PC-9 (cell line): ENCODE measurements around the gene INPPL1. TPM values are rescaled to one million over a fixed set of nuclear protein-coding genes. Genes with fewer than 3 reads are reported as not detected.

Source experiments
- BruUV-seq: library from RNA; stranded (reverse); fragments of 400-500 nt; replicated peaks from 2 replicates; lab custom pipeline; 2021; lab: Mats Ljungman, UMichigan
- CTCF ChIA-PET: fragments of 300-600 bp; sonication (Branson Sonifier 250); formaldehyde crosslinking; loops from one replicate; lab custom pipeline; 2022; ENCODE audit warnings: antibody characterized with exemption; lab: Charles Lee
- POLR2A ChIA-PET: fragments of 300-600 bp; sonication (Branson Sonifier 250); formaldehyde crosslinking; loops from one replicate; lab custom pipeline; 2022; ENCODE audit warnings: antibody characterized with exemption; ENCODE audit not compliant: unreplicated experiment; lab: Charles Lee
- DNase-seq, 2 experiments: peaks; one replicate each; pipeline versions ENCODE4 v3.0.0 to v3.0.0-alpha.2; 2015 to 2022; ENCODE audit warnings: mixed read lengths in 1 of 2
- H2AFZ ChIP-seq: fragments of 200-600 bp; sonication (generic); 2 replicates; pipeline ENCODE4 v1.8.1; 2017; ENCODE audit warnings: antibody characterized with exemption
- H3F3A ChIP-seq: fragments of 200-600 bp; sonication (generic); 2 replicates; pipeline ENCODE4 v1.8.1; 2017; ENCODE audit warnings: antibody characterized with exemption, mild to moderate bottlenecking, low read depth; ENCODE audit not compliant: insufficient read depth
- H3K27ac ChIP-seq: fragments of 200-600 bp; sonication (generic); 2 replicates; pipeline ENCODE4 v1.6.1; 2016; ENCODE audit warnings: mixed run types
- H3K27me3 ChIP-seq: fragments of 200-600 bp; sonication (generic); 2 replicates; pipeline ENCODE4 v1.6.1; 2016; ENCODE audit warnings: low read depth, mixed run types; ENCODE audit not compliant: insufficient read depth
- H3K36me3 ChIP-seq: fragments of 200-600 bp; sonication (generic); 2 replicates; pipeline ENCODE4 v1.6.1; 2016; ENCODE audit warnings: low read depth, mixed run types
- H3K4me1 ChIP-seq: fragments of 200-600 bp; sonication (generic); replicated peaks from 2 replicates; pipeline ENCODE4 v1.6.1; 2016; ENCODE audit warnings: mixed run types; ENCODE audit not compliant: insufficient read depth
- H3K4me2 ChIP-seq: fragments of 200-600 bp; sonication (generic); 2 replicates; pipeline ENCODE4 v1.6.1; 2017; ENCODE audit warnings: mixed run types
- H3K4me3 ChIP-seq: fragments of 200-600 bp; sonication (generic); 2 replicates; pipeline ENCODE4 v1.6.1; 2016; ENCODE audit warnings: mixed run types
- H3K79me2 ChIP-seq: fragments of 200-600 bp; sonication (generic); 2 replicates; pipeline ENCODE4 v1.6.1; 2017; ENCODE audit warnings: low read depth, mixed run types
- H3K9me2 ChIP-seq: fragments of 200-600 bp; sonication (generic); 2 replicates; pipeline ENCODE4 v1.8.1; 2017; ENCODE audit warnings: mild to moderate bottlenecking; ENCODE audit not compliant: insufficient read depth
- H3K9me3 ChIP-seq: fragments of 200-600 bp; sonication (generic); 2 replicates; pipeline ENCODE4 v1.8.1; 2016; ENCODE audit warnings: low read depth; ENCODE audit not compliant: insufficient read depth
- H4K20me1 ChIP-seq: fragments of 200-600 bp; sonication (generic); 2 replicates; pipeline ENCODE4 v1.8.1; 2017; ENCODE audit not compliant: insufficient read depth
- EZH2 ChIP-seq: fragments of 200-600 bp; sonication (generic); IDR thresholded peaks from 2 replicates; pipeline ENCODE4 v1.8.0; 2017; ENCODE audit warnings: antibody characterized with exemption, low read depth
- intact Hi-C: fragments of 100-400 bp; cut with micrococcal nuclease; formaldehyde crosslinking; loops from one replicate; pipeline ENCODE4 v1.10.0; 2022; ENCODE audit not compliant: unreplicated experiment
- total RNA-seq: library from RNA; stranded (reverse); gene quantifications from 2 replicates; pipeline ENCODE4 v1.2.3, GENCODE V29; 2021
- TF ChIP-seq, protein P1 (sequence below): fragments of 200-600 bp; sonication (generic); conservative IDR thresholded peaks from 2 replicates; pipeline ENCODE4 v1.6.1; 2017; ENCODE audit warnings: mixed run types, antibody characterized with exemption, mild to moderate bottlenecking, moderate library complexity

The INPPL1 gene
- total RNA-seq, 1 experiment from 2014 or later = 199 TPM

DNA sequence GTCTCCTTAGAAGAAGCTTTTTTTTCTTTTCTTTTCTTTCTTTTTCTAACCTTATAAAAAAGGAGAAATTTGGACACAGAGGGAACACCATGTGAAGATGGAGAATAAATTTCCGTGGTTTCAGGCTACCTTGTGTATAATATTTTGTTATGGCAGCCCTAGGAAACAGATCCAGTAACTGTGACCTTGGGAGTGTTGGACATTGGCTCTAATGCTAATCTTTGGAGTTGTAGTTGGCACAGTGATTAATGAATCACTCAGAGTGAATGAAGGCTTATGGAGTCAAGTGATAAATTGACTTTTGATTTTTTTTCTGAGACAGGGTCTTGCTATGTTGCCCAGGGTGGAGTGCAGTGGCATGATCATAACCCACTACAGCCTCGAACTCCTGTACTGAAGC lies 34.9 kb downstream of the INPPL1 start:
- Histone ChIP-seq H3F3A (no peaks in the 10 kb centered on the region), H3K79me2 (no peaks in the 10 kb centered on the region), H3K9me3 (no peaks in the 10 kb centered on the region), H3K9me2 (no peaks in the 10 kb centered on the region; the same call in 1 of the 2 replicates), H3K36me3 (no peaks in the 10 kb centered on the region), H3K4me3 (no peak overlapping the region), H3K27ac (no peak overlapping the region), H4K20me1 (no peaks in the 10 kb centered on the region), H2AFZ (no peak overlapping the region), H3K4me1 (no peaks in the 10 kb centered on the region), H3K4me2 (no peak overlapping the region), H3K27me3 (peaks cover 18% of the 10 kb centered on the region; the same call in 1 of the 2 replicates)
- BruUV-seq = no TSS peak
- POLR2A ChIA-PET = no interaction called here
- TF ChIP-seq, protein P1, sequence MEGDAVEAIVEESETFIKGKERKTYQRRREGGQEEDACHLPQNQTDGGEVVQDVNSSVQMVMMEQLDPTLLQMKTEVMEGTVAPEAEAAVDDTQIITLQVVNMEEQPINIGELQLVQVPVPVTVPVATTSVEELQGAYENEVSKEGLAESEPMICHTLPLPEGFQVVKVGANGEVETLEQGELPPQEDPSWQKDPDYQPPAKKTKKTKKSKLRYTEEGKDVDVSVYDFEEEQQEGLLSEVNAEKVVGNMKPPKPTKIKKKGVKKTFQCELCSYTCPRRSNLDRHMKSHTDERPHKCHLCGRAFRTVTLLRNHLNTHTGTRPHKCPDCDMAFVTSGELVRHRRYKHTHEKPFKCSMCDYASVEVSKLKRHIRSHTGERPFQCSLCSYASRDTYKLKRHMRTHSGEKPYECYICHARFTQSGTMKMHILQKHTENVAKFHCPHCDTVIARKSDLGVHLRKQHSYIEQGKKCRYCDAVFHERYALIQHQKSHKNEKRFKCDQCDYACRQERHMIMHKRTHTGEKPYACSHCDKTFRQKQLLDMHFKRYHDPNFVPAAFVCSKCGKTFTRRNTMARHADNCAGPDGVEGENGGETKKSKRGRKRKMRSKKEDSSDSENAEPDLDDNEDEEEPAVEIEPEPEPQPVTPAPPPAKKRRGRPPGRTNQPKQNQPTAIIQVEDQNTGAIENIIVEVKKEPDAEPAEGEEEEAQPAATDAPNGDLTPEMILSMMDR = no peak
- TF ChIP-seq EZH2 = no peak
- DNase-seq = no peak
- CTCF ChIA-PET = no interaction called here
- intact Hi-C loops = no loop called here

DNA sequence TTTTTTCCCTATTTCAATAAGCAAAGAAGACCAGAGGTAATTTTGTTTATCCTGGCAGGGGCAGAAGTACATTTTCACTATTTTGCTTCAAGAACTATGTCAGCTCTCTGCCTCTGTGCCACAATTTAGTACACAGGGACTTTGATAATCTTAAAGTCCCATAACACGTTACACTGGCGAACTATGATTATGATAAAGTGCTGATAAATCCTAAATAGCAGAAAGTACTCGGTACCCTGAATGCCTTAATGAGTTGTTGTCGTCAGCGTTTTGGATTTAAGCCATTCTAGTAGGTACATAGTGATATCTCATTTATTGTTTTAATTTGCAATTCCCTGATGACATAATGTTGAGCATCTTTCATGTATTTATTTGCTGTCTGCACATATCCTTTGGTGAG lies 36.0 kb downstream of the INPPL1 start:
- Histone ChIP-seq H3K36me3 (no peaks in the 10 kb centered on the region), H3K27me3 (0 out of 2 replicates have a peak, but pooled peaks cover 10% of the 10 kb centered on the region), H3K4me2 (no peak overlapping the region), H3K4me3 (no peak overlapping the region), H2AFZ (no peak overlapping the region), H3K9me2 (no peaks in the 10 kb centered on the region; the same call in 1 of the 2 replicates), H3K9me3 (no peaks in the 10 kb centered on the region), H3K4me1 (no peaks in the 10 kb centered on the region), H3F3A (no peaks in the 10 kb centered on the region), H3K79me2 (no peaks in the 10 kb centered on the region), H3K27ac (no peak overlapping the region), H4K20me1 (no peaks in the 10 kb centered on the region)
- intact Hi-C loops = no loop called here
- DNase-seq = no peak
- POLR2A ChIA-PET = no interaction called here
- BruUV-seq = no TSS peak
- CTCF ChIA-PET = no interaction called here
- TF ChIP-seq, protein P1 = no peak

DNA sequence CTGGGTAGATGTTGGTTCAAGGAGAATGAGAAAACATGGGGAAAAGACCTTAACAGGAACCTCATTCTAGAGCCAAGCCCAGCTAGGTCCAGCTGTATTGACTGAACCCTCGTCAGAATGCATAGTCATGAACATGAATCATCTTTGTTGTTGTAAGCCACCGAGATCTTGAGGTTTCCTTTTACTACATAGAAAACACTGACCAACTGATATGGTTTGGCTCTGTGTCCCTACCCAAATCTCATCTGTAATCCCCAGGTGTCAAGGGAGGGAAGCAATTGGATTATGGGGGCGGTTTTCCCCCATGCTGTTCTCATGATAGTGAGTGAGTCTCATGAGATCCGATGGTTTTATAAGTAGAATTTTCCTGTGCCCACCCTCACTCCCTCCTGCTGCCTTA lies 38.8 kb downstream of the INPPL1 start:
- H3K9me3 ChIP-seq = no peaks in the 10 kb centered on the region
- DNase-seq = no peak
- H3K27ac ChIP-seq = no peak overlapping the region
- no TSS peak for BruUV-seq
- H3K27me3 ChIP-seq = no peaks in the 10 kb centered on the region
- H3F3A ChIP-seq = no peaks in the 10 kb centered on the region
- H3K4me1 ChIP-seq = no peaks in the 10 kb centered on the region
- H3K4me3 ChIP-seq = no peak overlapping the region
- no peaks in the 10 kb centered on the region for H3K79me2 ChIP-seq
- no peak for TF ChIP-seq EZH2
- TF ChIP-seq, protein P1 = no peak
- H2AFZ ChIP-seq = no peak overlapping the region
- CTCF ChIA-PET = no interaction called here
- no peaks in the 10 kb centered on the region for H3K36me3 ChIP-seq
- no peak overlapping the region for H3K4me2 ChIP-seq
- POLR2A ChIA-PET = no interaction called here
- no peaks in the 10 kb centered on the region for H4K20me1 ChIP-seq
- intact Hi-C loops = no loop called here
- H3K9me2 ChIP-seq = no peaks in the 10 kb centered on the region; the same call in 1 of the 2 replicates
